Esophagus squamous epithelium (tissue), 5 donors: ENCODE measurements around the gene FOXD4L6. TPM values are rescaled to one million over a fixed set of nuclear protein-coding genes. Genes with fewer than 3 reads are reported as not detected.
"Not testable (repeated sequence)": the region's sequence is repeated elsewhere in the genome, so short reads cannot be mapped to it uniquely, and the experiment has no call there.

Experiments used
- DNase-seq: peaks from one replicate; lab custom pipeline; 2025; lab: John Stamatoyannopoulos, UW
- H3K27ac ChIP-seq, 4 donors: fragments of 200-600 bp; sonication (generic); one replicate each; pipeline ENCODE4 v1.5.1; 2016 to 2019; ENCODE audit warnings: mild to moderate bottlenecking in 1 of 4
- H3K27me3 ChIP-seq, 4 donors: fragments of 200-600 bp; sonication (generic); 1 replicate in 3 of 4; 2 replicates in 1 of 4; pipeline versions ENCODE4 v1.5.1 to v1.6.0; 2017 to 2021; ENCODE audit warnings: antibody characterized with exemption in 1 of 4
- H3K36me3 ChIP-seq, 3 donors: fragments of 200-600 bp; sonication (generic); one replicate each; pipeline ENCODE4 v1.5.1; 2016 to 2019
- H3K4me1 ChIP-seq, 3 donors: fragments of 200-600 bp; sonication (generic); one replicate each; pipeline ENCODE4 v1.5.1; 2017 to 2019
- H3K4me3 ChIP-seq, 4 donors: fragments of 200-600 bp; sonication (generic); 1 replicate in 3 of 4; 2 replicates in 1 of 4; pipeline ENCODE4 v1.5.1; 2016 to 2019; ENCODE audit warnings: mild to moderate bottlenecking in 2 of 4, moderate library complexity in 1 of 4
- H3K9me3 ChIP-seq, 3 donors: fragments of 200-600 bp; sonication (generic); one replicate each; pipeline ENCODE4 v1.5.1; 2016 to 2019
- WGBS, 2 donors: methylation state at CpG; one replicate each; pipeline ENCODE4 v1.1.5; 2018; 5-methylcytosine and 5-hydroxymethylcytosine counted together
- intact Hi-C: fragments of 100-400 bp; cut with DNase I; formaldehyde crosslinking; loops from one replicate; pipeline ENCODE4 v1.15.0; 2022
- total RNA-seq, 4 donors: library from RNA; depleted of rRNA; stranded (reverse); fragments of >200 nt; gene quantifications; one replicate each; pipeline ENCODE4 v1.1.0, GENCODE V29; 2016
- TF ChIP-seq, protein P1 (sequence below), 6 experiments: fragments of 450-650 bp in 4 of 6; fragments of 200-600 bp in 2 of 6; sonication (generic) in 2 of 6; IDR thresholded peaks; one replicate each; pipeline ENCODE4 v1.5.1; 2016 to 2019; ENCODE audit warnings: antibody characterized with exemption in 6 of 6, mild to moderate bottlenecking in 4 of 6, moderate library complexity in 4 of 6
- donor health status: DM: yes; HTN: yes; CAD: no.

FOXD4L6 gene
- total RNA-seq, 4 donors from 2014 or later, result 0.38 TPM; not detected in 3

DNA sequence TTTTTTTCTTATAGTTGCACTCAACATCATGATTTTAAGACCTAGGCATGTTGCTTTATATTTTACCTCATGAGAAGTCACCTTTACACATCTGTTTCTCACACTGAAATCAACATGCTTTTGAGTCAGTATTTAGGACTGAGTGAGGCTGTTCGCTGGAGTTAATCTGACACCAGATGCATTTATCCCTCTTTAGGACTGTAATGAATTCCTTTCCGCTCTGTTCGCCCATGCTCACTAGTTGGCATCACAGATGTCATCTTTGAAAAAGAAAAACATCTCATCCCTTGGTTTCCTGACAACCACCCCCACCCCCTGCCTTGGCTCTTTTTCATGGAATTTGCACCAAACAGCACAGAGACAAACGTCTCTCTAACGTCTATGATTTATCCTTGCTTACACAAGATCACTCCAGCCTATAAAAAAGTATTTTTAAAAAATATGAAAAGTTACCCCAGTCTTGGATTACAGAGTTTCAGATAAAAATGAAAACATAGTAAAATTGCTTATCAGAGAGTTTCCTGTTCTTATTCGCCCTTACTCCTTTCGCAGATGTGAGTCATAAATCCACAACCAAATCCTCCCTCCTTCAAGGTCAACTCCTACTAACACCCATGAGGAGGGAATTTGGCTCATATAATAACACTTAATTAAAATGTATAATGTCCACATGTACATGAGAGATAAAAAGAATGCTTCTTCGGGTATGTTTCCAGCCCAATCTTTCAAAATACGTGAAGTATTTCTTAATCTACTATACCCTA, 34.3 kb downstream of the FOXD4L6 start:
- H3K36me3 ChIP-seq, H3K27ac ChIP-seq, intact Hi-C loops, H3K4me3 ChIP-seq, H3K9me3 ChIP-seq, H3K4me1 ChIP-seq, DNase-seq, H3K27me3 ChIP-seq: not testable (repeated sequence)
- 79% methylated on average over 3 of the region's 9 CpGs; no CpG with 5 or more reads in 1 of the 2 donors for WGBS, 2 donors

DNA sequence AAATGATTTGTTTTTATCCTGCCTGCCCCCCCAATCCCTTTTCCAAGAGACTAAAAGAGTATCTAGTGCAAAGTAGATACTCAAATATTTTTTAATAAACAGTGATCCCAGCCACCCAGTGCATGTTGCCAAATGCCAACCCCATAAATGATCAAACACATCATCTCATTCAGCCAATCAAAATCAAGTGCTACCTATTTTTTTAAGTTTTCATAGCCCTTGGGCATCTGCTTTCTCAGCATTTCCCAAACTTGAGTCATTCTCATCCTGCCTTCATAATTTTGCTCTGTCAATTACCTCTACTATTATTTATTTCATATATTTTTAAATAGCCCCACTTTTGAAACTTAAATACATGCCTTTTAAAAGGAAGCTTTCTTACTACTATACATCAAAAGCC, 37.6 kb downstream of the FOXD4L6 start:
- H3K4me1 ChIP-seq, intact Hi-C loops, H3K9me3 ChIP-seq, H3K4me3 ChIP-seq, H3K36me3 ChIP-seq, H3K27ac ChIP-seq, DNase-seq: not testable (repeated sequence)
- peaks cover 0 to 16% (median 0%) of the 10 kb centered on the region in 4 donors for H3K27me3 ChIP-seq

DNA sequence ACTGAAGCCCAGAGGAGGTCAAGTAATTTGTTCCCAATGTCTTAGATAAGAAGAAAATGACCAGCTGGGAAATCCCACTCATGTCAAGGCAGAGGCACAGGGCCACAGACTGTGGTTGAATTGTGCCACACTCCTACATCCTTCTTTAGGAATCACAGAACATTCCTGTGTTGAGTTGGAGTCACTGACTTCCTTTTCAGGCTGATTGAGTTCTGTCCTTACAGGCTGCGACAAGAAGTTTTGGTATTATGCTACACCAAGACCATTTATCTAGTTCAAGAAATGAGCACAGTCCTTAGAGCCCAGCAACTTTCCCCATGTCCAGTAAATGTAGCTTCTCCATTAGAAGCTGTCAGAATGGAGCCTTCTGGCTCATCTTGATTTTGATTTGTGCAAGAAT, 38.1 kb downstream of the FOXD4L6 start:
- H3K4me1 ChIP-seq, H3K27ac ChIP-seq, H3K36me3 ChIP-seq, H3K4me3 ChIP-seq, intact Hi-C loops, DNase-seq, H3K9me3 ChIP-seq: not testable (repeated sequence)
- H3K27me3 ChIP-seq, result peaks cover 0 to 17% (median 0%) of the 10 kb centered on the region in 4 donors
- WGBS, 2 donors, result 45% methylated on average over 1 of the region's 1 CpG; no CpG with 5 or more reads in 1 of the 2 donors

DNA sequence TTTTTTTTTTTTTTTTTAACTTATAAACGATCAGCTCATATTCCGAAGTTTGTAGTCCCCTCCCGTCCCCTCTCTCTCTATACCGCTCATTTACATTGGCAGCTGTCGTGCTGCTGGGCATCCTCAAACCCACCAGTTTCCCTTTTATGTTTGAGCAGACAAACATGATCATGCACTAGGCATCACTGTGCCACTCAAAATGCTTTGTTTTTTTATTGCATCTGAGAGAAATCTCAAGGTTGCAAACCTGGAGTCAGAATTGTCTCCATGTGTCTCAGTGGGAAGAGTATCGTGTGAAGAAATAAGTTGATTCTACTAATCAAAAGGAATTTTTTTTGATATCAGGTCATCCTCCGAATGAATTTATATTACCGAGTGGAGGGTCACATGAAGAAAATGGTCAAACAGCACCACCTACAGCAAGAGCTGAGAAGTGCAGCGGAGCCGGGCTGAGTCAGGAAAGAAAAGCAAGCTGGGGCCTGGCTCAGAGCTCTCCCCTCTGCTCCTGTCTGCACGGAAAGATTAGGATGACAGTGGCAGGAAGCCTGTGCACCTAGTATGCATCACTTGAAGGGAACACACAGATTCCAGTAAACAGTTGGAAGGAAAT, 39.9 kb downstream of the FOXD4L6 start:
- H3K4me1 ChIP-seq, H3K27ac ChIP-seq, H3K36me3 ChIP-seq, intact Hi-C loops, H3K4me3 ChIP-seq, DNase-seq, H3K9me3 ChIP-seq: not testable (repeated sequence)
- 14% methylated on average over 4 to 6 of the region's 11 CpGs for WGBS, 2 donors
- TF ChIP-seq, protein P1, sequence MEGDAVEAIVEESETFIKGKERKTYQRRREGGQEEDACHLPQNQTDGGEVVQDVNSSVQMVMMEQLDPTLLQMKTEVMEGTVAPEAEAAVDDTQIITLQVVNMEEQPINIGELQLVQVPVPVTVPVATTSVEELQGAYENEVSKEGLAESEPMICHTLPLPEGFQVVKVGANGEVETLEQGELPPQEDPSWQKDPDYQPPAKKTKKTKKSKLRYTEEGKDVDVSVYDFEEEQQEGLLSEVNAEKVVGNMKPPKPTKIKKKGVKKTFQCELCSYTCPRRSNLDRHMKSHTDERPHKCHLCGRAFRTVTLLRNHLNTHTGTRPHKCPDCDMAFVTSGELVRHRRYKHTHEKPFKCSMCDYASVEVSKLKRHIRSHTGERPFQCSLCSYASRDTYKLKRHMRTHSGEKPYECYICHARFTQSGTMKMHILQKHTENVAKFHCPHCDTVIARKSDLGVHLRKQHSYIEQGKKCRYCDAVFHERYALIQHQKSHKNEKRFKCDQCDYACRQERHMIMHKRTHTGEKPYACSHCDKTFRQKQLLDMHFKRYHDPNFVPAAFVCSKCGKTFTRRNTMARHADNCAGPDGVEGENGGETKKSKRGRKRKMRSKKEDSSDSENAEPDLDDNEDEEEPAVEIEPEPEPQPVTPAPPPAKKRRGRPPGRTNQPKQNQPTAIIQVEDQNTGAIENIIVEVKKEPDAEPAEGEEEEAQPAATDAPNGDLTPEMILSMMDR (IDR thresholded peaks at IDR 0.05), result peak in 3 of 6 experiments; percentile 16 to 47 (median 17)
- H3K27me3 ChIP-seq, result peaks cover 0 to 22% (median 0%) of the 10 kb centered on the region in 4 donors

DNA sequence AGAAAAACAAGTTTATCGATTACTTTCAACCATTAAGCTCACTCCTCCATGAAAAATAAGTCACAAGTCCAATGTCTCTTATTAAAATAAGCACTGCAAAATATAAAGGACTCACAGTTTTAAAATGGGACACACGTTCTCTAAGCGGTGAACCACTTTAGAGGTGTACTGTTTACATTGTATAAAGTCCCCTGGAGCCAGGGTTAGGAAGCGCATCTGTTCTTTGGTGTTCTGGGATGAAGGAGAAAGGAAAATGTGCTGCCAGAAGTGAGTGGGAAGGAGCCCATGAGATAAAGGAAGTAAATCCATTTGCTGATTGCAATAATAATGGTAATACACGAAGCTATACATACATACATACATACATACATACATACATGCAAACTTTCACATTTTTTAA, 40.6 kb downstream of the FOXD4L6 start:
- H3K36me3 ChIP-seq, H3K9me3 ChIP-seq, H3K4me1 ChIP-seq, H3K4me3 ChIP-seq, H3K27ac ChIP-seq, intact Hi-C loops, DNase-seq: not testable (repeated sequence)
- 52 to 61% methylated on average over 5 of the region's 5 CpGs for WGBS, 2 donors
- peaks cover 0 to 22% (median 0%) of the 10 kb centered on the region in 4 donors for H3K27me3 ChIP-seq

DNA sequence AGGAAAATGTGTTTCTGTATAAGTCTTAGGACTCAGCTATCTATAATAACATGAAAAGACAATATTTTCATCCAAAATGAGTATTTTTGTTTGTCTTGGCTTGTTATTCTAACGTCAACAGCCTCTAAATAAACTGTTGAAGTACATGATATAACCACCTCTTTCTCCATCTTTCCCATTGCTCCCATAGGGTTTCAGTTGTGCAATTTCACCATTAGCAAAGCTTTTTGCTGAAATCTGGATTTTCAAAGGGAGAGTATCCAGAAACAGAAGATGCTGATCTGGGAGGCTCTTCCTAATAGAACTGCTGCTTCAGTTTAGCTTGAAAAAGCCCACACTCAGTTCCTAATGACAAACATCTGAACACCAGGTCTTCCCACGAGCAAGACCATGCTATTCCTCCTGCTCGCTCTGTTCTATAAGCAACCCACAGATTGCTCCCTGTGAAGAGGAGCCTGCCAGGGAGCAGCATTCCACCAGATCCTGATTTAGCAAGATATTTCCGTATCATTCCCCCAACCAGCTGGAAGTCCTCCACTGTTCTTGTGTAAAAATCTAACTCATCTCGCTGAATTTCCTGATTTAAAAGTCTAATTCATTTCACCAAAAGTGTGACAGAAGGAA, 41.2 kb downstream of the FOXD4L6 start:
- peaks cover 0 to 22% (median 0%) of the 10 kb centered on the region in 4 donors for H3K27me3 ChIP-seq
- H3K27ac ChIP-seq, DNase-seq, H3K4me3 ChIP-seq, H3K36me3 ChIP-seq, intact Hi-C loops, H3K9me3 ChIP-seq, H3K4me1 ChIP-seq: not testable (repeated sequence)
- 61 to 64% methylated on average over 4 to 5 of the region's 5 CpGs for WGBS, 2 donors

DNA sequence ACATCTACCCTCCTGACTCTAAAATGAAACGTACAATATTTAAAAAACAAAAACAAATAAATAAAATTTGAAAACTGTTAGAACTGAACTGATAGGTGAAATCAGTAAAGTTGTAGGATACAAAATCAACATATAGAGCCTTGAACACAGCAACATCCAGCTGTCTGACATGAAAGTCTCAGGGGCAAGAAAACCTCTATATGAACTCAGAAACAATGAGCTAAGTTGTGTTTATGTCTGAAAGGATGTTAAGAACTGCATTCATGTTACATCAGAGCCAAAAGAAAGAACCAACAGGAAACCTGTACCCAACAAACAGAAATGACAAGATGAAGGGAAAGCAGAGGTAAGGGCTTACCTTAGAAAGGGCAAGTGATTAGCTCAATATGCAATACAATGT, 41.8 kb downstream of the FOXD4L6 start:
- intact Hi-C loops, H3K4me1 ChIP-seq, DNase-seq, H3K4me3 ChIP-seq, H3K9me3 ChIP-seq, H3K27ac ChIP-seq, H3K36me3 ChIP-seq: not testable (repeated sequence)
- peaks cover 0 to 22% (median 0%) of the 10 kb centered on the region in 4 donors for H3K27me3 ChIP-seq
- WGBS, 2 donors, result 29% methylated on average over 1 of the region's 1 CpG; no CpG with 5 or more reads in 1 of the 2 donors

DNA sequence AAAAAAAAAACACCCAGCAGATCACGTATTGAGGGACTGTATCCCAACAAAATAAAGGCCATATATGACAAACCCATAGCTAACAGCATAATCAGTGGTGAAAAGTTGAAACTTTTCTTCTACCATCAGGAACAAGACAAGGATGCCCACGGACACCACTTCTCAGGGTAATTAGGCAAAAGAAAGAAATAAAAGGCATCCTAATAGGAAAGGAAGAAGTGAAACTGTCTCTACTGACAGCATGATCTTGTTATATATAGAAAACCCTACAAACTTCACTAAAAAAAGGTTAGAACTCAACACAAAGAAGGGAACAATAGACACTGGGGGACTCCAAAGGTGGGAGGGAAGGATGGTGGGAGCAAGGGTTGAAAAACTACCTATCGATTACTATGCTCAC, 42.3 kb downstream of the FOXD4L6 start:
- peaks cover 0 to 22% (median 0%) of the 10 kb centered on the region in 4 donors for H3K27me3 ChIP-seq
- H3K27ac ChIP-seq, DNase-seq, H3K9me3 ChIP-seq, H3K36me3 ChIP-seq, intact Hi-C loops, H3K4me3 ChIP-seq, H3K4me1 ChIP-seq: not testable (repeated sequence)
- WGBS, 2 donors, result 56 to 63% methylated on average over 3 of the region's 3 CpGs

DNA sequence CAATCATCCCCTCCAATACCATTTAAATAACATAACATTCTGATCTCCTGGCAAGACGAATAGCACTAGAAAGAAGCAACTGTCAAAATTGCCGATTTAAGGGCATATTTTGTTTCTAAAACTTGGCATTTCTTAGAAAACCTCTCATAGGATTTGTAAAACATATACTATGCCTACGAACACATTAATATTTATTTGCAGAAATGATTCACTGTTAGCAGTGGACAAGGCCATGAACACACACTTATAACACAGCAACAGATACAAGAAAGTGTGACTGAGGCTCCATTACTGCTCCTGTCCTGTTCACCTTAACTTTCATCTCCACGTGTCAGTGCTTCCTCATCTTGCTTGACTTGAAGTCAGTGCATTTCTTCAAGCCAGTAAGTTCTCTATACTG, 46.1 kb downstream of the FOXD4L6 start:
- H3K36me3 ChIP-seq, H3K4me1 ChIP-seq, DNase-seq, H3K27ac ChIP-seq, H3K9me3 ChIP-seq, H3K4me3 ChIP-seq, intact Hi-C loops: not testable (repeated sequence)
- H3K27me3 ChIP-seq, result peaks cover 0 to 21% (median 0%) of the 10 kb centered on the region in 4 donors
- WGBS, 2 donors, result 38 to 39% methylated on average over 4 of the region's 4 CpGs

DNA sequence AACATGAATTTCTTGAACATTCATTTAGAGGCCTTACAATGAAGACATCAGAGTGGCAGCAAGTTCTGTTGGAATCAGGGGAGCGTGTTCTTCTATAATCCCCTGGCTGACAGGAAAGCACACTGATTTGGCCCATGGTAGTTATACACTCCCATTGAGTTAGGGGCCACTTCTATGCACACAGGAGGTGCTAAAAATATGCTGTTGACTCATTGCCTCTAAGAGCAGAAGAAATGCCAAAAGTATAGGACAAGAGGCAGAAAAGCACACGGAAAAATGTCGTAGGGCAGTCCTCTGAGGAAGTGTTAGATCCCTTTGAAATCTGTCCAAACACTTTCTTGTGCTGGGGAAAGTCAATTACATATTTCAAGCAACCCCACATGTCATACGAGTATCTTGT, 49.0 kb downstream of the FOXD4L6 start:
- H3K27ac ChIP-seq, H3K36me3 ChIP-seq, DNase-seq, H3K9me3 ChIP-seq, intact Hi-C loops, H3K4me3 ChIP-seq: not testable (repeated sequence)
- H3K4me1 ChIP-seq, result peaks cover 0 to 11% (median 1%) of the 10 kb centered on the region in 3 donors
- 54 to 60% methylated on average over 4 of the region's 4 CpGs for WGBS, 2 donors
- peaks cover 0 to 33% (median 2%) of the 10 kb centered on the region in 4 donors for H3K27me3 ChIP-seq

DNA sequence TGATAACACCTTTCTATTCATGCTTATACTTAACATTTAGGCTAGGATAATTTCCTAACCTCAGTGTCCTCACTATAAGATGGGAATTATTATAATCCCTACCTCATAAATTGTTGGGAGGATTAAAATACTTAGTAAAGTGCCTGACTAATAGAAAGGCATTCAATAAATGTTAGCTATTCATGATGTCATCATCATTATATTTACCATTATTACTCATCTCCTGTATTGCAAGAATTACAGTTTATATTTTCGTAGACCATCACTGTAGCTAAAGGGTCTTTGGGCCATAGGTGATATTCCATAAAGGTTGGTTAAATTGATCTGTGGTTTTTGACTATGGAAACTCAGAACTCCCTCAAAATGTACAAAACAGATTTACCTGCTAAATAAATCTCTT, 50.9 kb downstream of the FOXD4L6 start:
- intact Hi-C loops, H3K4me3 ChIP-seq, H3K9me3 ChIP-seq, H3K27ac ChIP-seq, H3K36me3 ChIP-seq, DNase-seq: not testable (repeated sequence)
- 20 to 44% methylated on average over 1 of the region's 1 CpG for WGBS, 2 donors
- peaks cover 0 to 22% (median 8%) of the 10 kb centered on the region in 3 donors for H3K4me1 ChIP-seq
- H3K27me3 ChIP-seq, result peaks cover 0 to 49% (median 4%) of the 10 kb centered on the region in 4 donors
